GM18511 (cell line): ENCODE measurements around the gene SIL1.
"Not testable (repeated sequence)": the region's sequence is repeated elsewhere in the genome, so short reads cannot be mapped to it uniquely, and the experiment has no call there.

ENCODE experiments used
- ATAC-seq: cut with Tn5 transposase; IDR thresholded peaks from one replicate; pipeline ENCODE4 v1.9.1; 2021; ENCODE audit warnings: mild to moderate bottlenecking, moderate library complexity; ENCODE audit not compliant: unreplicated experiment

The SIL1 gene

GRCh38 chr5:139077899-139078298, 120.3 kb downstream of the SIL1 start:
- no peak for ATAC-seq

GRCh38 chr5:139076111-139076510, 122.1 kb downstream of the SIL1 start:
- ATAC-seq = no peak

- no peak for ATAC-seq
Measured at GRCh38 chr5:139075066-139076050, 122.8 kb downstream of the SIL1 start.

GRCh38 chr5:139073956-139074355, 124.2 kb downstream of the SIL1 start:
- ATAC-seq = not testable (repeated sequence)

- ATAC-seq = no peak
Measured at GRCh38 chr5:139068494-139069151, 129.5 kb downstream of the SIL1 start.

- ATAC-seq = no peak
Measured at GRCh38 chr5:139068060-139068459, 130.1 kb downstream of the SIL1 start.

GRCh38 chr5:139065306-139065705, 132.9 kb downstream of the SIL1 start:
- no peak for ATAC-seq

GRCh38 chr5:139064613-139065012, 133.6 kb downstream of the SIL1 start:
- no peak for ATAC-seq

GRCh38 chr5:139063664-139064054, 134.5 kb downstream of the SIL1 start:
- ATAC-seq = no peak

- no peak for ATAC-seq
Measured at GRCh38 chr5:139062910-139063663, 135.1 kb downstream of the SIL1 start.

- ATAC-seq = no peak
Measured at GRCh38 chr5:139061856-139062255, 136.3 kb downstream of the SIL1 start.

GRCh38 chr5:139061274-139061673, 136.9 kb downstream of the SIL1 start:
- ATAC-seq = no peak

- no peak for ATAC-seq
Measured at GRCh38 chr5:139058121-139058520, 140.0 kb downstream of the SIL1 start.

- ATAC-seq = not testable (repeated sequence)
Measured at GRCh38 chr5:139057045-139057939, 140.9 kb downstream of the SIL1 start.

- no peak for ATAC-seq
Measured at GRCh38 chr5:139052975-139053374, 145.2 kb downstream of the SIL1 start.

GRCh38 chr5:139051392-139051791, 146.8 kb downstream of the SIL1 start:
- ATAC-seq = no peak

- no peak for ATAC-seq
Measured at GRCh38 chr5:139050432-139050831, 147.7 kb downstream of the SIL1 start.

GRCh38 chr5:139049780-139050179, 148.4 kb downstream of the SIL1 start:
- no peak for ATAC-seq

- no peak for ATAC-seq
Measured at GRCh38 chr5:139046551-139046950, 151.6 kb downstream of the SIL1 start.

- no peak for ATAC-seq
Measured at GRCh38 chr5:139043157-139043905, 154.8 kb downstream of the SIL1 start.
